WTC11 (cell line): Measurements from ENCODE around the gene MNX1. TPM values are rescaled to one million over a fixed set of nuclear protein-coding genes. Genes with fewer than 3 reads are reported as not detected.

ENCODE experiments used
- ATAC-seq: fragments of 200-7000 bp; cut with Tn5 transposase; 2 replicates; pipeline ENCODE4 v1.10.0; 2021; ENCODE audit warnings: mild to moderate bottlenecking, moderate library complexity
- CTCF ChIA-PET: fragments of 300-600 bp; sonication (Branson Sonifier 250); formaldehyde crosslinking; loops from one replicate; lab custom pipeline; 2021; ENCODE audit warnings: antibody characterized with exemption; lab: Charles Lee
- POLR2A ChIA-PET: fragments of 350-600 bp; sonication (Branson Sonifier 250); formaldehyde crosslinking; loops from one replicate; lab custom pipeline; 2021; ENCODE audit warnings: antibody characterized with exemption; lab: Charles Lee
- DNase-seq: peaks from one replicate; pipeline ENCODE4 v3.0.0; 2021; ENCODE audit warnings: low spot score
- H3K27ac Mint-ChIP-seq: 2 replicates; pipeline ENCODE4 v1.8.0; 2021; ENCODE audit warnings: mixed read lengths
- H3K27me3 Mint-ChIP-seq: 2 replicates; pipeline ENCODE4 v1.8.0; 2021; ENCODE audit warnings: low read depth, mild to moderate bottlenecking, moderate library complexity, mixed read lengths
- H3K36me3 Mint-ChIP-seq: 2 replicates; pipeline ENCODE4 v1.8.0; 2021; ENCODE audit warnings: mixed read lengths
- H3K4me1 Mint-ChIP-seq: 2 replicates; pipeline ENCODE4 v1.8.0; 2022; ENCODE audit warnings: mixed read lengths
- H3K4me3 Mint-ChIP-seq: 2 replicates; pipeline ENCODE4 v1.8.0; 2021; ENCODE audit warnings: mild to moderate bottlenecking, moderate library complexity, mixed read lengths
- H3K9me3 Mint-ChIP-seq: 2 replicates; pipeline ENCODE4 v1.8.0; 2021; ENCODE audit warnings: mixed read lengths
- ATF6 ChIP-seq: sonication (generic); formaldehyde crosslinking; IDR thresholded peaks from 2 replicates; pipeline ENCODE4 v1.8.1; 2023; ENCODE audit warnings: mild to moderate bottlenecking, missing genetic modification reagents
- CTCF ChIP-seq: fragments of 200-600 bp; IDR thresholded peaks from 2 replicates; pipeline ENCODE4 v1.8.0; 2022; ENCODE audit warnings: antibody characterized with exemption
- E2F4 ChIP-seq: sonication (generic); formaldehyde crosslinking; IDR thresholded peaks from 2 replicates; pipeline ENCODE4 v1.8.1; 2022; ENCODE audit warnings: low read depth, mild to moderate bottlenecking, moderate library complexity, missing genetic modification reagents, borderline replicate concordance
- ETV6 ChIP-seq: sonication (generic); formaldehyde crosslinking; IDR thresholded peaks from 2 replicates; pipeline ENCODE4 v1.8.1; 2022; ENCODE audit warnings: mild to moderate bottlenecking, missing genetic modification reagents
- FOXK1 ChIP-seq: sonication (generic); formaldehyde crosslinking; IDR thresholded peaks from 2 replicates; pipeline ENCODE4 v1.8.0; 2022; ENCODE audit warnings: mild to moderate bottlenecking, moderate library complexity, missing genetic modification reagents
- HMGXB4 ChIP-seq: sonication (generic); formaldehyde crosslinking; IDR thresholded peaks from 2 replicates; pipeline ENCODE4 v1.8.1; 2023; ENCODE audit warnings: mild to moderate bottlenecking, moderate library complexity, missing genetic modification reagents
- JAZF1 ChIP-seq: fragments of 250-450 bp; sonication (Bioruptor Pico); IDR thresholded peaks from 2 replicates; pipeline ENCODE4 v1.9.0; 2021; ENCODE audit warnings: moderate library complexity, mild to moderate bottlenecking, inconsistent platforms
- NR1H2 ChIP-seq: sonication (generic); formaldehyde crosslinking; IDR thresholded peaks from 2 replicates; pipeline ENCODE4 v1.9.0; 2021; ENCODE audit warnings: mild to moderate bottlenecking, moderate library complexity, missing genetic modification reagents
- NR2C2 ChIP-seq: sonication (generic); formaldehyde crosslinking; IDR thresholded peaks from 2 replicates; pipeline ENCODE4 v1.8.0; 2022; ENCODE audit warnings: mild to moderate bottlenecking, missing genetic modification reagents
- PREB ChIP-seq: sonication (generic); formaldehyde crosslinking; IDR thresholded peaks from 2 replicates; pipeline ENCODE4 v1.8.1; 2022; ENCODE audit warnings: mild to moderate bottlenecking, missing genetic modification reagents, moderate library complexity, borderline replicate concordance
- USF1 ChIP-seq: sonication (generic); formaldehyde crosslinking; IDR thresholded peaks from 2 replicates; pipeline ENCODE4 v1.8.0; 2022; ENCODE audit warnings: mild to moderate bottlenecking, missing genetic modification reagents
- ZBTB43 ChIP-seq: sonication (generic); formaldehyde crosslinking; IDR thresholded peaks from 2 replicates; pipeline ENCODE4 v1.8.1; 2023; ENCODE audit warnings: mild to moderate bottlenecking, missing genetic modification reagents
- ZNF138 ChIP-seq: sonication (generic); formaldehyde crosslinking; conservative IDR thresholded peaks from 2 replicates; pipeline ENCODE4 v1.8.1; 2022; ENCODE audit warnings: mild to moderate bottlenecking, moderate library complexity, missing genetic modification reagents
- ZNF423 ChIP-seq: fragments of 250-450 bp; sonication (Bioruptor Pico); IDR thresholded peaks from 2 replicates; pipeline ENCODE4 v2.1.2; 2022; ENCODE audit warnings: mild to moderate bottlenecking, moderate library complexity
- total RNA-seq: library from RNA; stranded (reverse); gene quantifications from 3 replicates; pipeline ENCODE4 v1.2.3, GENCODE V29; 2021

Gene MNX1
- total RNA-seq, 1 experiment from 2014 or later: 0.46 TPM

- TF ChIP-seq ATF6 (CRISPR knock-in tag): no peak
- TF ChIP-seq HMGXB4 (CRISPR knock-in tag): no peak
- TF ChIP-seq USF1: no peak
Measured at GRCh38 chr7:157054927-157055326, 44.5 kb upstream of the MNX1 start (continued).

- POLR2A ChIA-PET: no interaction called here
- H3K9me3 Mint-ChIP-seq: peaks cover 8% of the 10 kb centered on the region
- CTCF ChIA-PET: no interaction called here
Measured at GRCh38 chr7:157053118-157053517, 42.7 kb upstream of the MNX1 start.

More at GRCh38 chr7:157053118-157053517, 42.7 kb upstream of the MNX1 start:
- H3K4me1 Mint-ChIP-seq: no peaks in the 10 kb centered on the region
- H3K27me3 Mint-ChIP-seq: no peaks in the 10 kb centered on the region; the same call in none of the 2 replicates
- H3K27ac Mint-ChIP-seq: no peak overlapping the region
- no peak for DNase-seq
- no peak for ATAC-seq
- no peaks in the 10 kb centered on the region for H3K36me3 Mint-ChIP-seq
- TF ChIP-seq JAZF1: no peak
- TF ChIP-seq ZNF423 (CRISPR knock-in tag): no peak
- no peak for TF ChIP-seq CTCF
- TF ChIP-seq E2F4 (CRISPR knock-in tag): no peak
- TF ChIP-seq PREB (CRISPR knock-in tag): no peak
- no peak for TF ChIP-seq FOXK1
- TF ChIP-seq NR2C2 (CRISPR knock-in tag): no peak
- TF ChIP-seq USF1: no peak
- TF ChIP-seq NR1H2 (CRISPR knock-in tag): no peak
- TF ChIP-seq ETV6: no peak
- TF ChIP-seq ZBTB43 (CRISPR knock-in tag): no peak
- TF ChIP-seq ZNF138 (CRISPR knock-in tag): no peak
- H3K4me3 Mint-ChIP-seq: no peak overlapping the region
